Mesenchymal stem cell (in vitro differentiated cells and primary cell): Measurements from ENCODE around the gene DRD1.
"Not testable (repeated sequence)": the region's sequence is repeated elsewhere in the genome, so short reads cannot be mapped to it uniquely, and the experiment has no call there.

Source experiments
- DNase-seq: peaks from one replicate; pipeline ENCODE4 v3.0.0-alpha.2; 2013
- H2AFZ ChIP-seq: one replicate; pipeline ENCODE4 v1.6.1; 2013; ENCODE audit warnings: low read depth, mild to moderate bottlenecking, control low read depth, inconsistent platforms, low read length, moderate library complexity
- H2AK5ac ChIP-seq: 2 replicates; pipeline ENCODE4 v1.6.1; 2013; ENCODE audit warnings: low read length, moderate library complexity, mild to moderate bottlenecking, inconsistent platforms; ENCODE audit not compliant: severe bottlenecking
- H2BK120ac ChIP-seq: one replicate; pipeline ENCODE4 v1.6.1; 2013; ENCODE audit warnings: low read depth, mild to moderate bottlenecking, inconsistent platforms, low read length, moderate library complexity
- H2BK12ac ChIP-seq, 2 experiments: one replicate each; pipeline ENCODE4 v1.6.1; 2013; ENCODE audit warnings: inconsistent platforms in 2 of 2, low read length in 2 of 2, mild to moderate bottlenecking in 2 of 2, moderate library complexity in 2 of 2, control low read depth in 1 of 2
- H2BK15ac ChIP-seq: one replicate; pipeline ENCODE4 v1.6.1; 2013; ENCODE audit warnings: mild to moderate bottlenecking, low read depth, inconsistent platforms; ENCODE audit not compliant: poor library complexity, severe bottlenecking
- H2BK5ac ChIP-seq: 2 replicates; pipeline ENCODE4 v1.6.1; 2013; ENCODE audit warnings: low read depth, mild to moderate bottlenecking, low read length, control low read depth, inconsistent platforms; ENCODE audit not compliant: poor library complexity, severe bottlenecking
- H3K14ac ChIP-seq, 2 experiments: one replicate each; pipeline ENCODE4 v1.6.1; 2013; ENCODE audit warnings: inconsistent platforms in 2 of 2, low read length in 2 of 2, control low read depth in 1 of 2, mild to moderate bottlenecking in 1 of 2, moderate library complexity in 1 of 2
- H3K18ac ChIP-seq, 2 experiments: one replicate each; pipeline ENCODE4 v1.6.1; 2013; ENCODE audit warnings: inconsistent platforms in 2 of 2, low read length in 2 of 2, control low read depth in 1 of 2, low read depth in 1 of 2, mild to moderate bottlenecking in 1 of 2
- H3K23ac ChIP-seq, 2 experiments: one replicate each; pipeline ENCODE4 v1.6.1; 2013; ENCODE audit warnings: inconsistent platforms in 2 of 2, low read length in 2 of 2, mild to moderate bottlenecking in 2 of 2, moderate library complexity in 2 of 2, control low read depth in 1 of 2
- H3K27ac ChIP-seq: 2 replicates; pipeline ENCODE4 v1.5.1; 2013; ENCODE audit warnings: mild to moderate bottlenecking, moderate library complexity, low read length, control low read depth, inconsistent platforms; ENCODE audit not compliant: poor library complexity, severe bottlenecking
- H3K27me3 ChIP-seq, 2 experiments: 2 replicates each; pipeline versions ENCODE4 v1.6.1 to v1.7.0; 2013; ENCODE audit warnings: low read length in 2 of 2, mild to moderate bottlenecking in 2 of 2, moderate library complexity in 2 of 2, control low read depth in 1 of 2, inconsistent platforms in 1 of 2; ENCODE audit not compliant: control insufficient read depth in 1 of 2, insufficient read depth in 1 of 2
- H3K36me3 ChIP-seq, 2 experiments: 2 replicates each; pipeline versions ENCODE4 v1.6.1 to v1.7.0; 2013; ENCODE audit warnings: low read length in 2 of 2, control low read depth in 1 of 2, inconsistent platforms in 1 of 2, low read depth in 1 of 2, mild to moderate bottlenecking in 1 of 2; ENCODE audit not compliant: insufficient read depth in 2 of 2, control insufficient read depth in 1 of 2
- H3K4ac ChIP-seq, 2 experiments: one replicate each; pipeline ENCODE4 v1.6.1; 2013; ENCODE audit warnings: inconsistent platforms in 2 of 2, low read length in 2 of 2, mild to moderate bottlenecking in 2 of 2, moderate library complexity in 2 of 2, control low read depth in 1 of 2, low read depth in 1 of 2
- H3K4me1 ChIP-seq: 2 replicates; pipeline ENCODE4 v1.6.1; 2013; ENCODE audit warnings: low read depth, low read length, control low read depth; ENCODE audit not compliant: control insufficient read depth, insufficient read depth
- H3K4me2 ChIP-seq: 2 replicates; pipeline ENCODE4 v1.6.1; 2013; ENCODE audit warnings: low read length, mild to moderate bottlenecking, inconsistent platforms; ENCODE audit not compliant: poor library complexity, severe bottlenecking
- H3K4me3 ChIP-seq, 2 experiments: 2 replicates each; pipeline versions ENCODE4 v1.5.1 to v1.7.0; 2013; ENCODE audit warnings: low read length in 2 of 2, mild to moderate bottlenecking in 2 of 2, control low read depth in 1 of 2, low read depth in 1 of 2; ENCODE audit not compliant: insufficient read depth in 1 of 2
- H3K79me1 ChIP-seq: replicated peaks from 2 replicates; pipeline ENCODE4 v1.6.1; 2013; ENCODE audit warnings: mild to moderate bottlenecking, control low read depth, low read length, inconsistent platforms; ENCODE audit not compliant: poor library complexity, severe bottlenecking
- H3K9ac ChIP-seq: 2 replicates; pipeline ENCODE4 v1.7.0; 2013; ENCODE audit warnings: mild to moderate bottlenecking, low read length, moderate library complexity
- H3K9me3 ChIP-seq: 2 replicates; pipeline ENCODE4 v1.7.0; 2013; ENCODE audit warnings: mild to moderate bottlenecking, low read length; ENCODE audit not compliant: control insufficient read depth
- H4K8ac ChIP-seq: one replicate; pipeline ENCODE4 v1.6.1; 2013; ENCODE audit warnings: inconsistent platforms, mild to moderate bottlenecking, low read length, moderate library complexity
- H4K91ac ChIP-seq: one replicate; pipeline ENCODE4 v1.6.1; 2013; ENCODE audit warnings: mild to moderate bottlenecking, low read length, inconsistent platforms
- WGBS: methylation state at CpG from one replicate; pipeline ENCODE4 v1.1.7; 2013; ENCODE audit warnings: mixed read lengths; 5-methylcytosine and 5-hydroxymethylcytosine counted together

The DRD1 gene

GRCh38 chr5:175454338-175454737 is 10.4 kb upstream of the DRD1 start:
- not testable (repeated sequence) for H3K4ac ChIP-seq, H3K4me2 ChIP-seq, H2BK5ac ChIP-seq, H2BK120ac ChIP-seq, H3K9ac ChIP-seq, H2BK15ac ChIP-seq, H2AFZ ChIP-seq, H3K36me3 ChIP-seq, H4K8ac ChIP-seq, H3K79me1 ChIP-seq, H4K91ac ChIP-seq, H3K27ac ChIP-seq, H3K4me3 ChIP-seq, DNase-seq, H3K9me3 ChIP-seq, H2AK5ac ChIP-seq, H3K4me1 ChIP-seq, H2BK12ac ChIP-seq, H3K23ac ChIP-seq, H3K18ac ChIP-seq, H3K14ac ChIP-seq
- 83% methylated on average over 5 of the region's 5 CpGs for WGBS
- H3K27me3 ChIP-seq, result peaks cover 11 to 72% of the 10 kb centered on the region in 2 experiments

- H2AFZ ChIP-seq, result no peak overlapping the region
- no peaks in the 10 kb centered on the region for H3K79me1 ChIP-seq
- H4K91ac ChIP-seq, result no peak overlapping the region
- H3K27me3 ChIP-seq, result peaks cover 11 to 71% of the 10 kb centered on the region in 2 experiments
- H3K23ac ChIP-seq, result no peak overlapping the region
- H3K36me3 ChIP-seq, result no peaks in the 10 kb centered on the region
- no peak overlapping the region for H2BK15ac ChIP-seq
- WGBS, result 54% methylated on average over 2 of the region's 2 CpGs
- no peak overlapping the region for H3K4me2 ChIP-seq
- no peak overlapping the region for H2BK5ac ChIP-seq
- no peak overlapping the region for H3K4ac ChIP-seq
- H2BK120ac ChIP-seq, result no peak overlapping the region
- no peak overlapping the region for H4K8ac ChIP-seq
- H3K27ac ChIP-seq, result no peak overlapping the region
- H3K14ac ChIP-seq, result no peak overlapping the region
- H3K9me3 ChIP-seq, result no peaks in the 10 kb centered on the region
- no peaks in the 10 kb centered on the region for H3K4me1 ChIP-seq
- H2BK12ac ChIP-seq, result no peak overlapping the region
- H2AK5ac ChIP-seq, result no peak overlapping the region
- no peak overlapping the region for H3K18ac ChIP-seq
- H3K9ac ChIP-seq, result no peak overlapping the region
- no peak overlapping the region for H3K4me3 ChIP-seq
- no peak for DNase-seq
Observed at GRCh38 chr5:175452166-175452565, 8.2 kb upstream of the DRD1 start.

GRCh38 chr5:175448276-175448675 is 4.3 kb upstream of the DRD1 start:
- H2AFZ ChIP-seq, result no peak overlapping the region
- H3K4me3 ChIP-seq, result no peak overlapping the region
- H3K4me1 ChIP-seq, result peaks cover 13% of the 10 kb centered on the region
- no peak overlapping the region for H4K8ac ChIP-seq
- no peaks in the 10 kb centered on the region for H3K9me3 ChIP-seq
- no peak overlapping the region for H2BK120ac ChIP-seq
- no peak overlapping the region for H3K4ac ChIP-seq
- H2BK12ac ChIP-seq, result no peak overlapping the region
- no peak overlapping the region for H3K9ac ChIP-seq
- peaks cover 33 to 77% of the 10 kb centered on the region in 2 experiments for H3K27me3 ChIP-seq
- WGBS, result 78% methylated on average over 1 of the region's 3 CpGs
- no peak for DNase-seq
- no peaks in the 10 kb centered on the region for H3K79me1 ChIP-seq
- no peak overlapping the region for H3K27ac ChIP-seq
- no peak overlapping the region for H2BK15ac ChIP-seq
- no peak overlapping the region for H3K18ac ChIP-seq
- no peak overlapping the region for H2BK5ac ChIP-seq
- no peak overlapping the region for H3K4me2 ChIP-seq
- no peak overlapping the region for H4K91ac ChIP-seq
- H3K23ac ChIP-seq, result no peak overlapping the region
- no peak overlapping the region for H3K14ac ChIP-seq
- no peak overlapping the region for H2AK5ac ChIP-seq
- no peaks in the 10 kb centered on the region for H3K36me3 ChIP-seq

- H4K91ac ChIP-seq, result no peak overlapping the region
- no peak for DNase-seq
- H2AK5ac ChIP-seq, result no peak overlapping the region
- no peak overlapping the region for H3K4ac ChIP-seq
- no peaks in the 10 kb centered on the region for H3K79me1 ChIP-seq
- no peak overlapping the region for H2BK12ac ChIP-seq
- no peak overlapping the region for H3K18ac ChIP-seq
- H3K9me3 ChIP-seq, result no peaks in the 10 kb centered on the region
- WGBS, result no CpG with 5 or more reads among the region's 2 CpGs
- H3K27me3 ChIP-seq, result peaks cover 37 to 77% of the 10 kb centered on the region in 2 experiments
- no peaks in the 10 kb centered on the region for H3K36me3 ChIP-seq
- H2BK5ac ChIP-seq, result no peak overlapping the region
- no peak overlapping the region for H3K27ac ChIP-seq
- H3K23ac ChIP-seq, result no peak overlapping the region
- H3K9ac ChIP-seq, result no peak overlapping the region
- no peak overlapping the region for H3K4me3 ChIP-seq
- no peak overlapping the region for H2BK15ac ChIP-seq
- no peak overlapping the region for H2AFZ ChIP-seq
- no peak overlapping the region for H3K4me2 ChIP-seq
- H2BK120ac ChIP-seq, result no peak overlapping the region
- H3K14ac ChIP-seq, result no peak overlapping the region
- H3K4me1 ChIP-seq, result peaks cover 13% of the 10 kb centered on the region
- H4K8ac ChIP-seq, result no peak overlapping the region
Observed at GRCh38 chr5:175447571-175447970, 3.6 kb upstream of the DRD1 start.
